ENCODE measurements around the gene MT3. TPM values are rescaled to one million over a fixed set of nuclear protein-coding genes. Genes with fewer than 3 reads are reported as not detected.
A peak's percentile ranks its signal among the peaks of the same experiment; 100 is the strongest.

The MT3 gene
- total and polyA plus RNA-seq, 2 of the 13 experiments (the other 11 are each of a cell fraction or from before 2014, with no cell fraction given) = not detected

DNA sequence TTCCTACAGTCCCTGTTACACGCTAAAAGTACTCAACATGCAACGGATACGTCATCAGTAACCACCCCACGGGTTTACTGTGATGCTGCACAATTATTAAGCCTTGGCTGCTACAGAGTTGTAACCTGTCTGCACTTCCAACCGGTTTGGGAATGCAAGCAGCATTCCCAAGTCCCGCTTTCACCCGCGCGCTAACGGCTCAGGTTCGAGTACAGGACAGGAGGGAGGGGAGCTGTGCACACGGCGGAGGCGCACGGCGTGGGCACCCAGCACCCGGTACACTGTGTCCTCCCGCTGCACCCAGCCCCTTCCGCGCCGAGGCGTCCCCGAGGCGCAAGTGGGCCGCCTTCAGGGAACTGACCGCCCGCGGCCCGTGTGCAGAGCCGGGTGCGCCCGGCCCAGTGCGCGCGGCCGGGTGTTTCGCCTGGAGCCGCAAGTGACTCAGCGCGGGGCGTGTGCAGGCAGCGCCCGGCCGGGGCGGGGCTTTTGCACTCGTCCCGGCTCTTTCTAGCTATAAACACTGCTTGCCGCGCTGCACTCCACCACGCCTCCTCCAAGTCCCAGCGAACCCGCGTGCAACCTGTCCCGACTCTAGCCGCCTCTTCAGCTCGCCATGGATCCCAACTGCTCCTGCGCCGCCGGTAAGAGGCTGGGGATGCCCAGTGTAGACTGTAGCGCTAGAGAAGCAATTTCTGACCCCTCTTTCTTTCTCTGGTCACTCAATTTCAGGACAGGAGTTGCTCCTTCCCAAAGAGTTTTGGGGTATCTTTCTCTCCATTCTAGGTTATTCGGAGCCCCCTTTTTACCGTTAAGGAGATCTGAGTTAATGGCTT, 18.9 kb downstream of the MT3 start, which contains the start of gene MT2A (continued):
- TF ChIP-seq ZSCAN5A (CRISPR knock-in tag; IDR thresholded peaks at IDR 0.05; ENCODE audit: borderline replicate concordance) = no peak; the same call in none of the 2 replicates
- TF ChIP-seq ZC3H4 (CRISPR knock-in tag; IDR thresholded peaks at IDR 0.05; ENCODE audit: borderline replicate concordance) = no peak
- TF ChIP-seq, protein P1, sequence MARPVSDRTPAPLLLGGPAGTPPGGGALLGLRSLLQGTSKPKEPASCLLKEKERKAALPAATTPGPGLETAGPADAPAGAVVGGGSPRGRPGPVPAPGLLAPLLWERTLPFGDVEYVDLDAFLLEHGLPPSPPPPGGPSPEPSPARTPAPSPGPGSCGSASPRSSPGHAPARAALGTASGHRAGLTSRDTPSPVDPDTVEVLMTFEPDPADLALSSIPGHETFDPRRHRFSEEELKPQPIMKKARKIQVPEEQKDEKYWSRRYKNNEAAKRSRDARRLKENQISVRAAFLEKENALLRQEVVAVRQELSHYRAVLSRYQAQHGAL (CRISPR knock-in tag; IDR thresholded peaks at IDR 0.05; ENCODE audit: not compliant biosample characterization) = peak; percentile 70
- TF ChIP-seq JDP2 (CRISPR knock-in tag; IDR thresholded peaks at IDR 0.05; ENCODE audit: borderline replicate concordance) = no peak; the same call in 1 of the 2 replicates
- TF ChIP-seq THAP8 (CRISPR knock-in tag; IDR thresholded peaks at IDR 0.05; ENCODE audit: borderline replicate concordance) = no peak
- TF ChIP-seq ZBTB3 (CRISPR knock-in tag; IDR thresholded peaks at IDR 0.05; ENCODE audit: borderline replicate concordance, low read depth) = no peak
- no peak for TF ChIP-seq NFIC (IDR thresholded peaks at IDR 0.05; ENCODE audit: low read length)
- no peak for TF ChIP-seq ZNF260 (CRISPR knock-in tag; IDR thresholded peaks at IDR 0.05; ENCODE audit: borderline replicate concordance, low read depth)
- TF ChIP-seq IRF1 (CRISPR knock-in tag; IDR thresholded peaks at IDR 0.05; ENCODE audit: low read depth) = no peak
- no peak; the same call in 1 of the 2 replicates for TF ChIP-seq NFKBIZ (CRISPR knock-in tag; IDR thresholded peaks at IDR 0.05)
- no peak for TF ChIP-seq GTF3A (CRISPR knock-in tag; conservative IDR thresholded peaks at IDR 0.05)
- TF ChIP-seq NFIB (CRISPR knock-in tag; IDR thresholded peaks at IDR 0.05; ENCODE audit: borderline replicate concordance) = no peak
- TF ChIP-seq ZNF614 (CRISPR knock-in tag; IDR thresholded peaks at IDR 0.05; ENCODE audit: borderline replicate concordance) = peak; percentile 88
- TF ChIP-seq ZBTB43 (CRISPR knock-in tag; conservative IDR thresholded peaks at IDR 0.05) = peak; percentile 92
- TF ChIP-seq, protein P2, sequence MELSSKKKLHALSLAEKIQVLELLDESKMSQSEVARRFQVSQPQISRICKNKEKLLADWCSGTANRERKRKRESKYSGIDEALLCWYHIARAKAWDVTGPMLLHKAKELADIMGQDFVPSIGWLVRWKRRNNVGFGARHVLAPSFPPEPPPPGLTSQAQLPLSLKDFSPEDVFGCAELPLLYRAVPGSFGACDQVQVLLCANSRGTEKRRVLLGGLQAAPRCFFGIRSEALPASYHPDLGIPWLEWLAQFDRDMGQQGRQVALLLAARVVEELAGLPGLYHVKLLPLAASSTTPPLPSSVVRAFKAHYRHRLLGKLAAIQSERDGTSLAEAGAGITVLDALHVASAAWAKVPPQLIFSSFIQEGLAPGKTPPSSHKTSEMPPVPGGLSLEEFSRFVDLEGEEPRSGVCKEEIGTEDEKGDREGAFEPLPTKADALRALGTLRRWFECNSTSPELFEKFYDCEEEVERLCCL (CRISPR knock-in tag; IDR thresholded peaks at IDR 0.05; ENCODE audit: borderline replicate concordance) = no peak
- TF ChIP-seq AFF4 (CRISPR knock-in tag; IDR thresholded peaks at IDR 0.05) = 0 out of 2 replicates have a peak, but pooled peaks have one; percentile 54

Data from HepG2 (cell line).